Activated T-cell treated with anti-CD3 and anti-CD28 coated beads for 48 hours (primary cell): Measurements from ENCODE around the gene STARD8.
"Not testable (repeated sequence)": the region's sequence is repeated elsewhere in the genome, so short reads cannot be mapped to it uniquely, and the experiment has no call there.

Experiments used
- DNase-seq: peaks from one replicate; pipeline ENCODE4 v3.0.0-alpha.2; 2020; ENCODE audit warnings: low read depth

The STARD8 gene

GRCh38 chrX:68717663-68718442, 70.4 kb downstream of the STARD8 start:
- no peak for DNase-seq

- no peak for DNase-seq
Measured at GRCh38 chrX:68718443-68718820, 71.0 kb downstream of the STARD8 start.

GRCh38 chrX:68719181-68719903, 71.9 kb downstream of the STARD8 start:
- no peak for DNase-seq

GRCh38 chrX:68719904-68720614, 72.6 kb downstream of the STARD8 start:
- no peak for DNase-seq

- DNase-seq: no peak
Measured at GRCh38 chrX:68720851-68721250, 73.4 kb downstream of the STARD8 start.

GRCh38 chrX:68721546-68721945, 74.1 kb downstream of the STARD8 start:
- no peak for DNase-seq

- no peak for DNase-seq
Measured at GRCh38 chrX:68721991-68722860, 74.8 kb downstream of the STARD8 start.

GRCh38 chrX:68723491-68724155, 76.2 kb downstream of the STARD8 start:
- no peak for DNase-seq

- DNase-seq: no peak
Measured at GRCh38 chrX:68724531-68725020, 77.1 kb downstream of the STARD8 start.

GRCh38 chrX:68725756-68726365, 78.4 kb downstream of the STARD8 start:
- no peak for DNase-seq

GRCh38 chrX:68726366-68726765, 78.9 kb downstream of the STARD8 start:
- DNase-seq: no peak

GRCh38 chrX:68727696-68728095, 80.2 kb downstream of the STARD8 start:
- no peak for DNase-seq

- DNase-seq: no peak
Measured at GRCh38 chrX:68728186-68728585, 80.7 kb downstream of the STARD8 start.

GRCh38 chrX:68731254-68731653, 83.8 kb downstream of the STARD8 start:
- no peak for DNase-seq

- peak; percentile 53 for DNase-seq
Measured at GRCh38 chrX:68732906-68733493, 85.5 kb downstream of the STARD8 start.

GRCh38 chrX:68735266-68735665, 87.8 kb downstream of the STARD8 start:
- no peak for DNase-seq

- DNase-seq: not testable (repeated sequence)
Measured at GRCh38 chrX:68741864-68742263, 94.4 kb downstream of the STARD8 start.

GRCh38 chrX:68743754-68744153, 96.3 kb downstream of the STARD8 start:
- DNase-seq: no peak

- no peak for DNase-seq
Measured at GRCh38 chrX:68746988-68747387, 99.5 kb downstream of the STARD8 start.

GRCh38 chrX:68748030-68748429, 100.6 kb downstream of the STARD8 start:
- DNase-seq: no peak
